Caco-2 (cell line): ENCODE measurements around the gene HDGFL3. TPM values are rescaled to one million over a fixed set of nuclear protein-coding genes. Genes with fewer than 3 reads are reported as not detected.

Source experiments
- BruUV-seq: library from RNA; stranded (reverse); fragments of 400-500 nt; replicated peaks from 2 replicates; lab custom pipeline; 2021; lab: Mats Ljungman, UMichigan
- CTCF ChIA-PET: fragments of 300-600 bp; sonication (Branson Sonifier 250); formaldehyde crosslinking; loops from one replicate; lab custom pipeline; 2022; ENCODE audit warnings: antibody characterized with exemption; lab: Charles Lee
- POLR2A ChIA-PET: fragments of 300-600 bp; sonication (Branson Sonifier 250); formaldehyde crosslinking; loops from one replicate; lab custom pipeline; 2022; ENCODE audit warnings: antibody characterized with exemption; lab: Charles Lee
- DNase-seq, 2 experiments: peaks; one replicate each; pipeline versions ENCODE4 v3.0.0 to v3.0.0-alpha.2; 2020 to 2022
- H3K27me3 ChIP-seq: replicated peaks from 2 replicates; pipeline ENCODE4 v1.6.0; 2011; ENCODE audit warnings: low read length; ENCODE audit not compliant: control insufficient read depth, insufficient read depth
- H3K36me3 ChIP-seq: 2 replicates; pipeline ENCODE4 v1.5.1; 2011; ENCODE audit warnings: low read length; ENCODE audit not compliant: control insufficient read depth, insufficient read depth
- H3K4me1 ChIP-seq: fragments of 250-450 bp; sonication (Bioruptor Pico); 2 replicates; pipeline ENCODE4 v1.5.1; 2020; ENCODE audit warnings: mild to moderate bottlenecking
- H3K4me3 ChIP-seq: 2 replicates; pipeline ENCODE4 v1.5.1; 2011; ENCODE audit warnings: low read depth, mild to moderate bottlenecking, control low read depth, low read length
- H3K9me3 ChIP-seq: fragments of 250-450 bp; sonication (Bioruptor Pico); 2 replicates; pipeline ENCODE4 v1.5.1; 2020; ENCODE audit warnings: mild to moderate bottlenecking, moderate library complexity
- H3K27ac Mint-ChIP-seq: one replicate; pipeline ENCODE4 v1.8.0; 2022; ENCODE audit warnings: mixed read lengths; ENCODE audit not compliant: unreplicated experiment
- H3K27me3 Mint-ChIP-seq: one replicate; pipeline ENCODE4 v1.8.0; 2022; ENCODE audit warnings: mixed read lengths; ENCODE audit not compliant: insufficient read depth, unreplicated experiment
- H3K36me3 Mint-ChIP-seq: one replicate; pipeline ENCODE4 v1.8.0; 2022; ENCODE audit warnings: mild to moderate bottlenecking, mixed read lengths; ENCODE audit not compliant: insufficient read depth, unreplicated experiment
- H3K4me1 Mint-ChIP-seq: one replicate; pipeline ENCODE4 v1.8.0; 2022; ENCODE audit warnings: low read depth, mixed read lengths; ENCODE audit not compliant: unreplicated experiment
- H3K4me3 Mint-ChIP-seq: one replicate; pipeline ENCODE4 v1.8.0; 2022; ENCODE audit warnings: mild to moderate bottlenecking, moderate library complexity, mixed read lengths; ENCODE audit not compliant: unreplicated experiment
- H3K9me3 Mint-ChIP-seq: one replicate; pipeline ENCODE4 v1.8.0; 2022; ENCODE audit warnings: mixed read lengths; ENCODE audit not compliant: unreplicated experiment
- intact Hi-C: fragments of 100-400 bp; cut with micrococcal nuclease; formaldehyde crosslinking; loops from one replicate; pipeline ENCODE4 v1.10.0; 2022; ENCODE audit not compliant: unreplicated experiment
- total RNA-seq: library from RNA; stranded (reverse); gene quantifications from 2 replicates; pipeline ENCODE4 v1.2.3, GENCODE V29; 2022
- TF ChIP-seq, protein P1 (sequence below), 2 experiments: fragments of 200-600 bp in 1 of 2; IDR thresholded peaks; 1 replicate in 1 of 2; 2 replicates in 1 of 2; pipeline versions ENCODE4 v1.5.1 to v1.8.0; 2011 to 2022; ENCODE audit warnings: antibody characterized with exemption in 1 of 2, control low read depth in 1 of 2, inconsistent platforms in 1 of 2, low read depth in 1 of 2, low read length in 1 of 2, mild to moderate bottlenecking in 1 of 2, moderate library complexity in 1 of 2; ENCODE audit not compliant: insufficient read depth in 1 of 2, severe bottlenecking in 1 of 2, unreplicated experiment in 1 of 2

Gene HDGFL3
- total RNA-seq, 1 experiment from 2014 or later, result 22.9 TPM

- CTCF ChIA-PET, result no interaction called here
- POLR2A ChIA-PET, result no interaction called here
- no peak overlapping the region for H3K27ac Mint-ChIP-seq
Measured at GRCh38 chr15:83198476-83198875, 9.1 kb downstream of the HDGFL3 start.

DNA sequence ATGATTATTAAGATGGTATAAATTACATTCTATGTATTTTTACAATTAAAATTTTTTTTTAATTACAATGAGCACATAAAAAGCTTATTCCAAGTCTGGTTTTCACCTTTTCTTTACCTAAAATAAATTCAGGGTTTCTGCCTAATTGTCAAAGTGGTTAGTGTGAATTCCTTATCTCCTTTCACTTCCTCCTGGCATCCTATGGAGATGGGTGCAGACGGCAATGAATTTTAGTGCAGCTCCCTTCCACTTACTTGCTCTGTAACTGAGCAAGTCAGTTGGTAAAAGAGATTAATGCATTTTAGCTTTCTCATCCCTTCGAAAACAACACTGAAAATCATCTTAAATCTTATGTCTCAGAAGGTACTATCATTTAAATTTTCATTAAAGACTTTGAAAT lies 13.1 kb downstream of the HDGFL3 start:
- intact Hi-C loops, result no loop called here
- H3K36me3 Mint-ChIP-seq, result no peaks in the 10 kb centered on the region
- POLR2A ChIA-PET, result no interaction called here
- no peak overlapping the region for H3K4me3 ChIP-seq
- TF ChIP-seq, protein P1, sequence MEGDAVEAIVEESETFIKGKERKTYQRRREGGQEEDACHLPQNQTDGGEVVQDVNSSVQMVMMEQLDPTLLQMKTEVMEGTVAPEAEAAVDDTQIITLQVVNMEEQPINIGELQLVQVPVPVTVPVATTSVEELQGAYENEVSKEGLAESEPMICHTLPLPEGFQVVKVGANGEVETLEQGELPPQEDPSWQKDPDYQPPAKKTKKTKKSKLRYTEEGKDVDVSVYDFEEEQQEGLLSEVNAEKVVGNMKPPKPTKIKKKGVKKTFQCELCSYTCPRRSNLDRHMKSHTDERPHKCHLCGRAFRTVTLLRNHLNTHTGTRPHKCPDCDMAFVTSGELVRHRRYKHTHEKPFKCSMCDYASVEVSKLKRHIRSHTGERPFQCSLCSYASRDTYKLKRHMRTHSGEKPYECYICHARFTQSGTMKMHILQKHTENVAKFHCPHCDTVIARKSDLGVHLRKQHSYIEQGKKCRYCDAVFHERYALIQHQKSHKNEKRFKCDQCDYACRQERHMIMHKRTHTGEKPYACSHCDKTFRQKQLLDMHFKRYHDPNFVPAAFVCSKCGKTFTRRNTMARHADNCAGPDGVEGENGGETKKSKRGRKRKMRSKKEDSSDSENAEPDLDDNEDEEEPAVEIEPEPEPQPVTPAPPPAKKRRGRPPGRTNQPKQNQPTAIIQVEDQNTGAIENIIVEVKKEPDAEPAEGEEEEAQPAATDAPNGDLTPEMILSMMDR (IDR thresholded peaks at IDR 0.05; ENCODE audit: insufficient read depth in 1 of 2, low read depth in 1 of 2, low read length in 1 of 2, severe bottlenecking in 1 of 2, unreplicated experiment in 1 of 2), result no peak
- H3K27me3 Mint-ChIP-seq, result no peaks in the 10 kb centered on the region
- no peak overlapping the region for H3K4me3 Mint-ChIP-seq
- no peaks in the 10 kb centered on the region for H3K9me3 Mint-ChIP-seq
- H3K36me3 ChIP-seq, result no peaks in the 10 kb centered on the region
- H3K4me1 Mint-ChIP-seq, result no peaks in the 10 kb centered on the region
- H3K27me3 ChIP-seq, result no peaks in the 10 kb centered on the region
- CTCF ChIA-PET, result no interaction called here
- H3K4me1 ChIP-seq, result no peaks in the 10 kb centered on the region
- DNase-seq, result no peak
- BruUV-seq, result no TSS peak
- H3K9me3 ChIP-seq, result no peaks in the 10 kb centered on the region
- H3K27ac Mint-ChIP-seq, result no peak overlapping the region

More at GRCh38 chr15:83198476-83198875, 9.1 kb downstream of the HDGFL3 start:
- TF ChIP-seq, protein P1 (IDR thresholded peaks at IDR 0.05; ENCODE audit: insufficient read depth in 1 of 2, low read depth in 1 of 2, low read length in 1 of 2, severe bottlenecking in 1 of 2, unreplicated experiment in 1 of 2), result no peak
- H3K4me1 Mint-ChIP-seq, result no peaks in the 10 kb centered on the region
- H3K4me3 Mint-ChIP-seq, result no peak overlapping the region
- no peaks in the 10 kb centered on the region for H3K4me1 ChIP-seq
- no peaks in the 10 kb centered on the region for H3K9me3 Mint-ChIP-seq
- intact Hi-C loops, result loop anchor here (5.0 kb wide), 1 partner anchor 296 kb away; no protein-coding TSS in a partner anchor
- no peaks in the 10 kb centered on the region for H3K36me3 ChIP-seq
- no TSS peak for BruUV-seq
- H3K9me3 ChIP-seq, result no peaks in the 10 kb centered on the region
- H3K27me3 Mint-ChIP-seq, result no peaks in the 10 kb centered on the region
- no peaks in the 10 kb centered on the region for H3K27me3 ChIP-seq
- no peaks in the 10 kb centered on the region for H3K36me3 Mint-ChIP-seq
- H3K4me3 ChIP-seq, result no peak overlapping the region
- no peak for DNase-seq

GRCh38 chr15:83193721-83194120 lies 13.9 kb downstream of the HDGFL3 start:
- Mint-ChIP-seq H3K36me3 (no peaks in the 10 kb centered on the region), H3K9me3 (no peaks in the 10 kb centered on the region), H3K27me3 (no peaks in the 10 kb centered on the region), H3K27ac (no peak overlapping the region), H3K4me3 (no peak overlapping the region), H3K4me1 (no peaks in the 10 kb centered on the region)
- CTCF ChIA-PET, result no interaction called here
- no TSS peak for BruUV-seq
- Histone ChIP-seq H3K4me1 (no peaks in the 10 kb centered on the region), H3K9me3 (no peaks in the 10 kb centered on the region), H3K4me3 (no peak overlapping the region), H3K36me3 (no peaks in the 10 kb centered on the region), H3K27me3 (no peaks in the 10 kb centered on the region)
- POLR2A ChIA-PET, result no interaction called here
- no peak for DNase-seq
- TF ChIP-seq, protein P1 (IDR thresholded peaks at IDR 0.05; ENCODE audit: insufficient read depth in 1 of 2, low read depth in 1 of 2, low read length in 1 of 2, severe bottlenecking in 1 of 2, unreplicated experiment in 1 of 2), result no peak
- intact Hi-C loops, result no loop called here
